ENCODE measurements around the gene NRXN3. TPM values are rescaled to one million over a fixed set of nuclear protein-coding genes. Genes with fewer than 3 reads are reported as not detected.
"Not testable (repeated sequence)": the region's sequence is repeated elsewhere in the genome, so short reads cannot be mapped to it uniquely, and the experiment has no call there.

Gene NRXN3
- polyA plus RNA-seq, 1 donor (not counting 4 experiments of a cell fraction or from before 2014, with no cell fraction given): 0.89 TPM

DNA sequence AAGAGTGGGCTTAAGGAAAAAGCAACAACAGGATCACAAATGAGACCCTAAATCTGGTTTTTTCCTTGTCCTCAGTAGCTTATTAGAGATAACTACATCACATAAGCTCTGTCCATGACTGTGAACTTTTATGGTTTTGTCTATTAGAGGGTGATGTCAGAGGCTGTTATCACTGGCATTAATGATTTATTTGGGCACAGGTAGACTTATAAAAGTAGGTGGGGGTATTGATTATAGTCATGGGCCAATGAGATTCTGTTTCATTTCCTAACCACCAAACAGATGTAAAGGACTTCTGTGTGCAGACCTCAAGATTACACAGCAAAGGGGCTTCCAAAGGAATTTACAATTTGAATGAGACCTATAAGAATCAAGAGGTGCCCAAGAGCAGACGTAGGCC, 316.4 kb downstream of the NRXN3 start:
- no peaks in the 10 kb centered on the region for H3K4me1 ChIP-seq (ENCODE audit: control insufficient read depth, extremely low read depth, insufficient read depth, low read length)
- H3K9ac ChIP-seq (ENCODE audit: control insufficient read depth, extremely low read depth, insufficient read depth, low read length): no peak overlapping the region
- H3K4me3 ChIP-seq (ENCODE audit: control insufficient read depth in 2 of 3, extremely low read depth in 1 of 3, insufficient read depth in 2 of 3, low read depth in 1 of 3, low read length in 3 of 3): no peak overlapping the region
- DNase-seq (ENCODE audit: low read depth, low spot score) (no peak), FAIRE-seq (no peak)
- no peaks in the 10 kb centered on the region for H3K27me3 ChIP-seq (ENCODE audit: control insufficient read depth, extremely low read depth, insufficient read depth, low read length)
- no peaks in the 10 kb centered on the region for H4K20me1 ChIP-seq (ENCODE audit: control insufficient read depth, extremely low read depth, insufficient read depth, low read length)
- H3K36me3 ChIP-seq (ENCODE audit: control insufficient read depth in 2 of 2, extremely low read depth in 1 of 2, insufficient read depth in 2 of 2, low read length in 2 of 2): no peaks in the 10 kb centered on the region
- no peaks in the 10 kb centered on the region for H3K79me2 ChIP-seq (ENCODE audit: control insufficient read depth, insufficient read depth, low read length)
- no peak overlapping the region for H3K4me2 ChIP-seq (ENCODE audit: control insufficient read depth, extremely low read depth, insufficient read depth, low read depth, low read length)
- H3K9me1 ChIP-seq (ENCODE audit: control insufficient read depth, extremely low read depth, insufficient read depth, low read length): no peaks in the 10 kb centered on the region
- no peaks in the 10 kb centered on the region for H3K9me3 ChIP-seq (ENCODE audit: control insufficient read depth, low read depth, low read length)
- no peak for TF ChIP-seq EZH2 (IDR thresholded peaks at IDR 0.05; ENCODE audit: low read length)
- TF ChIP-seq, protein P1, sequence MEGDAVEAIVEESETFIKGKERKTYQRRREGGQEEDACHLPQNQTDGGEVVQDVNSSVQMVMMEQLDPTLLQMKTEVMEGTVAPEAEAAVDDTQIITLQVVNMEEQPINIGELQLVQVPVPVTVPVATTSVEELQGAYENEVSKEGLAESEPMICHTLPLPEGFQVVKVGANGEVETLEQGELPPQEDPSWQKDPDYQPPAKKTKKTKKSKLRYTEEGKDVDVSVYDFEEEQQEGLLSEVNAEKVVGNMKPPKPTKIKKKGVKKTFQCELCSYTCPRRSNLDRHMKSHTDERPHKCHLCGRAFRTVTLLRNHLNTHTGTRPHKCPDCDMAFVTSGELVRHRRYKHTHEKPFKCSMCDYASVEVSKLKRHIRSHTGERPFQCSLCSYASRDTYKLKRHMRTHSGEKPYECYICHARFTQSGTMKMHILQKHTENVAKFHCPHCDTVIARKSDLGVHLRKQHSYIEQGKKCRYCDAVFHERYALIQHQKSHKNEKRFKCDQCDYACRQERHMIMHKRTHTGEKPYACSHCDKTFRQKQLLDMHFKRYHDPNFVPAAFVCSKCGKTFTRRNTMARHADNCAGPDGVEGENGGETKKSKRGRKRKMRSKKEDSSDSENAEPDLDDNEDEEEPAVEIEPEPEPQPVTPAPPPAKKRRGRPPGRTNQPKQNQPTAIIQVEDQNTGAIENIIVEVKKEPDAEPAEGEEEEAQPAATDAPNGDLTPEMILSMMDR (optimal IDR thresholded peaks at IDR 0.05 in 1 of 3, IDR thresholded peaks at IDR 0.05 in 1 of 3, conservative IDR thresholded peaks at IDR 0.05 in 1 of 3; ENCODE audit: extremely low read depth in 1 of 3, insufficient read depth in 2 of 3, low read length in 3 of 3): no peak
- H2AFZ ChIP-seq (ENCODE audit: control insufficient read depth, low read length): no peak overlapping the region
- dilution Hi-C loops (cut with MboI; ENCODE audit: extremely low pct_ligation_motif_present, low sequenced_read_pairs): no loop called here
- no peak overlapping the region for H3K27ac ChIP-seq (ENCODE audit: control insufficient read depth, insufficient read depth, low read length)

- H3K4me1 ChIP-seq (ENCODE audit: control insufficient read depth, extremely low read depth, insufficient read depth, low read length); H3K79me2 ChIP-seq (ENCODE audit: control insufficient read depth, insufficient read depth, low read length); H3K4me3 ChIP-seq (ENCODE audit: control insufficient read depth in 2 of 3, extremely low read depth in 1 of 3, insufficient read depth in 2 of 3, low read depth in 1 of 3, low read length in 3 of 3); H3K9ac ChIP-seq (ENCODE audit: control insufficient read depth, extremely low read depth, insufficient read depth, low read length); FAIRE-seq; H3K9me1 ChIP-seq (ENCODE audit: control insufficient read depth, extremely low read depth, insufficient read depth, low read length); H4K20me1 ChIP-seq (ENCODE audit: control insufficient read depth, extremely low read depth, insufficient read depth, low read length); H3K4me2 ChIP-seq (ENCODE audit: control insufficient read depth, extremely low read depth, insufficient read depth, low read depth, low read length); H3K9me3 ChIP-seq (ENCODE audit: control insufficient read depth, low read depth, low read length); H3K27me3 ChIP-seq (ENCODE audit: control insufficient read depth, extremely low read depth, insufficient read depth, low read length); DNase-seq (ENCODE audit: low read depth, low spot score); H3K27ac ChIP-seq (ENCODE audit: control insufficient read depth, insufficient read depth, low read length); dilution Hi-C loops (cut with MboI; ENCODE audit: extremely low pct_ligation_motif_present, low sequenced_read_pairs); H3K36me3 ChIP-seq (ENCODE audit: control insufficient read depth in 2 of 2, extremely low read depth in 1 of 2, insufficient read depth in 2 of 2, low read length in 2 of 2); H2AFZ ChIP-seq (ENCODE audit: control insufficient read depth, low read length): not testable (repeated sequence)
Measured at GRCh38 chr14:78487573-78487972, 317.4 kb downstream of the NRXN3 start.

- FAIRE-seq (no peak), DNase-seq (ENCODE audit: low read depth, low spot score) (no peak)
- no peaks in the 10 kb centered on the region for H3K4me1 ChIP-seq (ENCODE audit: control insufficient read depth, extremely low read depth, insufficient read depth, low read length)
- H3K27ac ChIP-seq (ENCODE audit: control insufficient read depth, insufficient read depth, low read length): no peak overlapping the region
- no peaks in the 10 kb centered on the region for H3K27me3 ChIP-seq (ENCODE audit: control insufficient read depth, extremely low read depth, insufficient read depth, low read length)
- no peak overlapping the region for H3K4me2 ChIP-seq (ENCODE audit: control insufficient read depth, extremely low read depth, insufficient read depth, low read depth, low read length)
- H3K79me2 ChIP-seq (ENCODE audit: control insufficient read depth, insufficient read depth, low read length): no peaks in the 10 kb centered on the region
- no peaks in the 10 kb centered on the region for H4K20me1 ChIP-seq (ENCODE audit: control insufficient read depth, extremely low read depth, insufficient read depth, low read length)
- no peaks in the 10 kb centered on the region for H3K36me3 ChIP-seq (ENCODE audit: control insufficient read depth in 2 of 2, extremely low read depth in 1 of 2, insufficient read depth in 2 of 2, low read length in 2 of 2)
- H3K9ac ChIP-seq (ENCODE audit: control insufficient read depth, extremely low read depth, insufficient read depth, low read length): no peak overlapping the region
- H3K4me3 ChIP-seq (ENCODE audit: control insufficient read depth in 2 of 3, extremely low read depth in 1 of 3, insufficient read depth in 2 of 3, low read depth in 1 of 3, low read length in 3 of 3): no peak overlapping the region
- TF ChIP-seq, protein P1 (optimal IDR thresholded peaks at IDR 0.05 in 1 of 3, IDR thresholded peaks at IDR 0.05 in 1 of 3, conservative IDR thresholded peaks at IDR 0.05 in 1 of 3; ENCODE audit: extremely low read depth in 1 of 3, insufficient read depth in 2 of 3, low read length in 3 of 3): no peak
- TF ChIP-seq EZH2 (IDR thresholded peaks at IDR 0.05; ENCODE audit: low read length): no peak
- H2AFZ ChIP-seq (ENCODE audit: control insufficient read depth, low read length): no peak overlapping the region
- H3K9me1 ChIP-seq (ENCODE audit: control insufficient read depth, extremely low read depth, insufficient read depth, low read length): no peaks in the 10 kb centered on the region
- dilution Hi-C loops (cut with MboI; ENCODE audit: extremely low pct_ligation_motif_present, low sequenced_read_pairs): no loop called here
- H3K9me3 ChIP-seq (ENCODE audit: control insufficient read depth, low read depth, low read length): no peaks in the 10 kb centered on the region
Measured at GRCh38 chr14:78488938-78489337, 318.8 kb downstream of the NRXN3 start.
